HG03159 (cell line): ENCODE data around the gene NHSL1.

ENCODE experiments used
- ATAC-seq: cut with Tn5 transposase; IDR thresholded peaks from one replicate; pipeline ENCODE4 v1.9.1; 2021; ENCODE audit warnings: mild to moderate bottlenecking, moderate library complexity; ENCODE audit not compliant: unreplicated experiment

Gene NHSL1

DNA sequence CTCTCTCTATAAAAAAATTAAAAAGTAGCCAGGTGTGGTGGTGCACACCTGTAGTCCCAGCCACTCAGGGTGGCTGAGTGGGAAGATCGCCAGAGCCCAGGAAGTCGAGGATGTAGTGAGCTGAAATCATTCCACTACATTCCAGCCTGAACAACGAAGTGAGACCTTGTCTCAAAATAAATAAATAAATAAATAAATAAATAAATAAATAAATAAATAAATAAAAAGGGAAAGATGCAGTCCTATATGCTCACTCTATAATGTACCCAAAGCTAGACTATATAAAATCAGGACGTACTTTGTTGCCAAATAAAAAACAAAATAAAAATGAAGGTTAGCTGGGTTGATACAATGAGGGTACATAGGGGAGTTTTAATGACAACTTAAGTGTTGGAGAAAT is 26.1 kb upstream of the NHSL1 start:
- no peak for ATAC-seq

DNA sequence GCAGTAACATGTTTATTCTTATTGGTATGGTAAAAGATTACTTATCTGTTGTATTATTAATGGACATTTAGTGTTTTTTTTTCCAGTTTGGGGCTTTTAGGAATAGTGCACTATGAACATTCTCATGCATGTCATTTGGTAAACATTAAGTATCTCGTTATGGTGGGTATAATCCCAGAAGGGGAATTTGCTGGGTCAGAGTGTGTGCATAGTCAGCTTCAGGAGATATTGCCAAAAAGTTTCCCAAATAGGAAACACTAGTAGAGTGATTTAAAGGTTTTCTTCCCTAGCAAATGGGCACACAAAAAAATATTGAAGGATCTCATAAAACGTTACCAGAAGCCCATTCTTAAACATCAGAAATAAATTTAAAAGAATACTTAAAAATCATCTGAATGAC is 25.2 kb upstream of the NHSL1 start:
- no peak for ATAC-seq

DNA sequence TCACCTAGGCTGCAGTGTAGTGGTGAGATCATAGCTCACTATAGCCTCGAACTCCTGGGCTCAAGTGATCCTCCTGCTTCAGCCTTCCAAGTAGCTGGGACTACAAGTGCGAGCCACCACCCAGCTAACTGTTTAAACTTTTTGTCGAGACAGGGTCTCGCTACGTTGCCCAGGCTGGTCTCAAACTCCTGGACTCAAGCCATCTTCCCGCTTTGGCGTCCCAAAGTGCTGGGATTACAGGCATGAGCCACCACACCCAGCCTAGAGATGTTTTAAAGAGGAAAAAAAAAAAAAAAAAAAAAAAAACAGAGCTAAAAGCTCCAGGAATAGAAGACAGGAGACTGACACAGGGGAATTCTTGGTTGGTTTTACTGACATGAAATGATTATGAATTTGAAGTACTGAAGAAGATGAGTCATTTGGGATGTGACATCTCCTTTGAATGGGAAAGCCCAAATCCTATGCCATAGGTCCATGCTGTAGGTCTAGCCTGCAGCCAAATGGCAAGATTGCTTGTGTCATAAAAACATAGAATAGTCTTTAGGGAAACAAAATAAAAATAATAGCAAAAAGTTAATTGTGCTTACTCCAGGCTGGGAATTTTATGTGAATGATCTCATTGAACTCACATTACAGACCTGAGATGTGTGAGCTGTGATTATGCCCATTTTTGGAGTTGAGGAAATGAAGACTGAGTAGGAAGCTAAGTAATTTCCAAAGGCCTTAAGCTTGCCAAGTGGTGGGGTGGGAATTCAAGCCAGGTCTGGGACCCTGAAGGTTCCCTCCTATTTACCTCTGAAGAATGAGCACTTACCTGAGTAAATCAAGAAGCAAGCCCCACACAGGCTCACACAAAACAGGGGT is 24.3 kb upstream of the NHSL1 start:
- ATAC-seq: no peak

DNA sequence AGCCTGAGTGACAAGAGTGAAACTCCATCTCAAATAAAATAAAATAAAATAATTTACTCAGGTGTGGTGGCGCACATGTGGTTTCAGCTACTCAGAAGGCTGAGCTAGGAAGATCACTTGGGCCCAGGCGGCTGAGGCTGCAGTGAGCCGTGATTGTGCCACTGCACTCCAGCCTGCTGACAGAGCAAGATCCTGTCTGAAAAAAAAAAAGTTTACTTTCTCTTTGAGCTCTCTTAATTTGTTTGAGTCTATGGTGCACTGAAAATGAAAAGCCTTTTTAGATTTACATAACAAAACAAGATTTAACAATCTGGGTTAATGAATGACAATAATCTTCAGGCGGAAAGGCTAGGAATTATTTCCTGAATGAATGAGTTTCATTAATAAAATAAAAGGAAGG is 23.3 kb upstream of the NHSL1 start:
- ATAC-seq: no peak

DNA sequence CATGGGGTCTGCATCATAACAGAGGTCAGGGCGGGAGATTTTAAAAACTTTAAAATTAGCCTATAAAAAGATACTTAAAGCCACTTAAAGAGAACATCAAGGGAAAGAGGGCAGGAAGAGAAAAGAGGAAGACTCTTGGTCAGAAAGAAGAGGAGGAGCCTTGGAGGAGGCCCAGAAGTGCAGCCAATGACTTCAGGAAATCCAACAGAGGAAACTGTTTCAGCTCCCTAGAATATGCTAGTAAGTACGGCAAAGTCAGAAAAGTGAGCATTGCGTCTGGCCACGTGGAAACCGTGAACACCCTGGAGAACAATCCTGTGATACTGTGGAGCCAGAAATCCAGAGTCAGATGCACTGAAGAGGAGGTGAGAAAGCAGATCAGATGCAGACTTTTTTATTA is 22.5 kb upstream of the NHSL1 start:
- ATAC-seq: no peak

DNA sequence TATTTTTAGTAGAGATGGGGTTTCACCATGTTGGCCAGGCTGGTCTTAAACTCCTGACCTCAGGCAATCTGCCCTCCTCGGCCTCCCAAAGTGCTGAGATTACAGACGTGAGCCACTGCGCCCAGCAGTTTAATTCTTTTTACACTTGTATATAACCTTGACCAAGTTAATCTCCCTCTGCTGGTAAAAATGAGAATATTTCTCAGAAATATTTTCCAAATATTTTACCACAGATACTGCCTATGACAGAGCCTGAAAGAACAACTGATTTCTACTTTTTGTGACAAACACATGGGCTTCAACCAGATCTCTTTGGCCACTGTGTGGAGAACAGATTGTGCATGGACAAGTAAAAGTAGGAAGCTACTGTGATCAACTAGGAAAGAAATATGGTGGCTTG is 21.2 kb upstream of the NHSL1 start:
- ATAC-seq: no peak

DNA sequence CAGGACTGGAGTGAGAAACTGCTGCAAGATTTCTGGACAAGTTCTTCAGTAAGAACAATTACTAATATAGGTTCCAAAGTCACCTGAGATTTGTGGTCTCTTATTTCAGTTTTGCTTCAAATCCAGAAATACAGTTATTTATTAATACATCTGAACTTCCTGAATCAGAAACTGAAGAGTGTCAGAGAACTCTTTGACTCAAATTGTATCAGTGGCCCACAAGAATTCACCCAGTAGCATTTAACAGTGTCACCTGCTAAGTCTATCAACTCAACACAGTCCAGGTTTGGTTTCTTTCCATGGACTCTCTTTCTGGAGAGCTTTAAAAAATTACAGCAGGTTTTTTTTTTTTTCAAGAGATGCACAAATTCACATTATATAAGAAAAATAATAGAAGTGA is 18.8 kb upstream of the NHSL1 start:
- ATAC-seq: peak; percentile 43

DNA sequence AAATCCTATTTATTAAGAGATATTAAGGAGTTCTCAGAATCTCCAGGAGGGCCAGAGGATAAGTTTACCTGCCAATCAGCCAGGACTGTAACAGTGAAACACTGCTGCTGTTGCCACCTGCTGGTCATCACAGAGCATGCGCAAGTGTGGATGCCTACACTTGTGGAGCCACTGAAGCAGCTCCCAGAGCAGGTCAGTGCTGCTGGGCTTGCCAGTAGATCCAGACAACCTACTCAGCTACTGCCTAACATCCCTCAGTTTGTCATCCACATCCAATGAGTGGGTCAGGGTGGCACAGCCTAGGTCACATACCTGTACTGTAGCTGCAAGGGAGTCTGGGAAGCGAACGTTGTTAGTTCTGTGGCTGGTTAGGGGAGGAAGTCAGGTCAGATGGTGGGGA is 18.3 kb upstream of the NHSL1 start:
- ATAC-seq: peak; percentile 86

DNA sequence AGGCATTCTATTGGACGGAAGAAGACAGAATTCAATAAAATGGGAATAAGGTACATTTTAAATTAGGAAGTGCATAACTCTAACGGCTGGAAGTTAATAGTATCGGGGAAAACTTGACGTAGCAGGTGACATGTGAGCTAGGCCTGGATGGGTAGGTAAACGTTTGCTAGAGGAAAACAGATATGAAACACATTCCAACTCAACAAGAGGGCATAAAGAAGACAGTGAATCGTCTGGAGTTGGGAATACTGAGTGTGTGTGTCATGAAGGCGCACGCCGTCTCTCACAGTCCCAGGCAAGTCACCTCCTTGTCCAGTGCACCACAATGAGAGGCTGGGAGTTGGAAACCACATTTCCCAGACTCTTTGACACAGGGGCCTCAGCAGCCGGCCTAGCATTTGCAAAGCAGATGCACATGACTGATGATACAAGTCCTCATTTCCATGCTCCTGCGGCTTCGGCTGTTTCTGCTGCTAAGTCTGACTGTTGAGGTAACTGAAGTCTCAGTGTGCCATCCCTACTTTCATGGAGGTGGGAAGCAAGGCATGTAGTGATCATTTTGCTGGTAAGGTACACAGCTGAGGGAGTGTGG is 16.5 kb upstream of the NHSL1 start:
- no peak for ATAC-seq

DNA sequence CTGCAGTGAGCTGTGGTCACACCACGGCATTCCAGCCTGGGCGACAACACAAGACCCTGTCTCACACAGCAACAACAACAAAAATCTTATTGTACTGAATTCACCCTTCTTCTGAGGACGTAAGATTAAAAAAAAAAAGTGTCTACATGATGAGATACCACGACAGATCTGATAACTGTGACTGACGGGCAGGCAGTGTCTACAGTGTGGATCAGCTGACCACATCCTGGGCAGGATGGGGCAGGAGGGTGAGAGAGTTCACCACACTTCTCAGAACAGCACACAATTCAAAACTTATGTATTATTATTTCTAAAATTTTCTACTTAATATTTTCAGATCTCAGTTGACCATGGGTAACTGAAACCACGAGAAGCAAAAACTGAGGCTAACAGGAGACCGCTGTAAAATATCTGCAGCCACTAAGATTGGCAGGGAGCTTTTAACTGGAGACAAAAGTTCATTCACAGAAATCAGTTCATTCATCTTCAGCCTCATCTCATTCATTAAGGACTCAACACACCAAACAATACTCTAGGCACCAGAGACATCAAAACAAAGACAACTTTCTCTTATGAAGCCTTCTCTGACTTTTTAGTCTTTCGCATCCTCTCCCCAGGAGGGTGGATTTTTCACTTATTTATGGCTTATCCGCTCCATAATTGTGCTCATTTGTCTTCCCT is 15.7 kb upstream of the NHSL1 start:
- no peak for ATAC-seq

DNA sequence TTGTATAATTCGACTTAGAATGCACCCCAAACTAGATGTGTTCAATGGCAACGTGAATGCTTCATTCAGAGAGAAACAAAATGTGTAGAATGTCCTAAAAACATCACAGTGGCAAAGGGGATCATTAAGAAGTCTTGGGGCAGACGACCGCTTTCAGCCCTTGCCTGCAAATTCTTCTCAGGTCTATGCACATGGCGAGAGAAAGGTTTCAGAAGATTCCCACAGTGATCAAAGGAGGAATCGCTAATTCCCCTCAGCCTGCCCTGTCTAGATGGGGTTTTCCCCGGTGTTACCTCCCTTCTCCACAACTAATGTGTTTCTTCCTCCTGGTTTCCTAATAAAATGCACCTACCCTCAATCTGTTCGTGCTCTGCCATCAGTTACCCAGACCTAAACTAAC is 13.3 kb upstream of the NHSL1 start:
- no peak for ATAC-seq

DNA sequence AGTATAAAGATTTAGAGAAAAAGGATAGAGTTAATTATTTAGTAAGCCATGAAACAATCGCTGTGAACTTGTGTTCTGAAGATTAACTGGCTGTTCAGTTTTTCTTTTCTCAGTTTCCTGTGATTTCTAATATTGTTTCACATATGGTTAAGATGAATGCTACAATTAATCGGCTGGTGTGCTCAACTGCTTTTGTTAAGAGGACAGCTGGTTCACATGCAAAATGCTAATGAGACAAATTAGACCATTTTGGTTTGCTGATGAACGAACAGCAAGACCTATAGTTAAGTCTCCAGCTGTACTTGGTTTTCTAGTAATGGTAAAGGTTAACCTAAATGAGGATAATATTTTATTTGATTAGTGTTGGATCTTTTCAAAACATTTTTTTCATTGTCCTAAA is 10.8 kb upstream of the NHSL1 start:
- ATAC-seq: no peak

DNA sequence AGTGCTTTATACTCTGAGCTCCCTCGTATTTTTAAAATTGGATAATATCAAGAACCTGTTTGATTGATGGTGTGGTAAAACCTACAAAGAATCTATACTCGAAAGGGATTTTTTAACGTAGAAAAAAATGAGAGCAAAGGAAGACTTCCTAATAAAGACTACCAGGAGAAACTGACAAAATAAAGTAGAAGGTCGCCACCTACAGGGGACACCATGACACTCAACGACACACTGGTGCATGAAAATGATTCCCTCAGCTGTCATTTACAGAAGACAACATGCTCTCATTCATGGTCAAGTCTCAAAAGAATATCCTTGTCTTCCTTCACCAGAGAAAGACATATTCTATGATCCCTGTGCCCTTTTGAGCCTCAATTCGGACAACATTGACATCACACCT is 10.1 kb upstream of the NHSL1 start:
- no peak for ATAC-seq

DNA sequence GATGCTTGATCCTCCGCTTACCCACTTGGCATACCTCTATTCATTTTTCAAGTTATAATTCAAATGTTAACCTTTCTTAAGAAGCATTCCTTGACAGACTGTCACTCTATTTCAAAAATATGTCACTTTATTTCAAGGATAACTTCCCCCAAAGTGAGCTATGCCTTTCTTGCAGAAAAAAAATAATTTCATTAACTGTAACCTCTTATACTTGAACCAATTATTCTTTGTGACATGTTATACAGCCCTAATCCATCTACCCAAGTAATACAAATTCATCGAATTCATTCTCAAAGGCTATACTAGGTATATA is 9.3 kb upstream of the NHSL1 start:
- ATAC-seq: no peak

DNA sequence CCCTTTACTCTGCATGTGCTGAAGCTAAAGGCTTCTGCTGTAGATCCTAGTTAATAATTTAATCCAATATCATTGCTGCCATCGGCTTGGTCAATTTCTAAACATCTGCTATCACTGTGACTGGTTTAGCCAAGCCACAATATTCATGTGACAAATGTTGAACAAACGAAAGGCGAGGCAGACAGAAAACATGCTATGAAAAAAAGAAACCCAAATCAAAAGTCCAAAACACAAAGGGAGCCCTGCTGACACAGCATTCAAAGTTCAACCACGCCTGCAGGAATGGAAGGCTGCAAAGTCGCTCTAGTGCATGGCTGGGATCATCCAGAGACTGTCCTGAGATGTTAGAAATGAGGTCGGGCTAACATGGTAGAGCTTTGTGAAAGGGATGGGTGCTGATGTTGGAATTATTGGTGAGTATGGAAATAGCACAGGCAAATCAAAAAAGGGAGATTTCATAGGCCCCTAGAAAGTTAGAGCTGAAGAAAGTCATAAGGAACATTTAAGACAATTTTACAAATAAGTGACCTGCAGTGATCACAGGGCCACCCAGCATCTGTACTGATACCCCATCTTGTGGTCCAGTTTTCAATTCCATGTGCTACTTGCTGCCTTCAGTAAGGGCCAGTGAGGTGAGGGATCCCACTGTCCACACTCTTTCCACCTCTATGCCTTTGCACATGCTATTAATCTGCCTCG is 8.8 kb upstream of the NHSL1 start:
- no peak for ATAC-seq

DNA sequence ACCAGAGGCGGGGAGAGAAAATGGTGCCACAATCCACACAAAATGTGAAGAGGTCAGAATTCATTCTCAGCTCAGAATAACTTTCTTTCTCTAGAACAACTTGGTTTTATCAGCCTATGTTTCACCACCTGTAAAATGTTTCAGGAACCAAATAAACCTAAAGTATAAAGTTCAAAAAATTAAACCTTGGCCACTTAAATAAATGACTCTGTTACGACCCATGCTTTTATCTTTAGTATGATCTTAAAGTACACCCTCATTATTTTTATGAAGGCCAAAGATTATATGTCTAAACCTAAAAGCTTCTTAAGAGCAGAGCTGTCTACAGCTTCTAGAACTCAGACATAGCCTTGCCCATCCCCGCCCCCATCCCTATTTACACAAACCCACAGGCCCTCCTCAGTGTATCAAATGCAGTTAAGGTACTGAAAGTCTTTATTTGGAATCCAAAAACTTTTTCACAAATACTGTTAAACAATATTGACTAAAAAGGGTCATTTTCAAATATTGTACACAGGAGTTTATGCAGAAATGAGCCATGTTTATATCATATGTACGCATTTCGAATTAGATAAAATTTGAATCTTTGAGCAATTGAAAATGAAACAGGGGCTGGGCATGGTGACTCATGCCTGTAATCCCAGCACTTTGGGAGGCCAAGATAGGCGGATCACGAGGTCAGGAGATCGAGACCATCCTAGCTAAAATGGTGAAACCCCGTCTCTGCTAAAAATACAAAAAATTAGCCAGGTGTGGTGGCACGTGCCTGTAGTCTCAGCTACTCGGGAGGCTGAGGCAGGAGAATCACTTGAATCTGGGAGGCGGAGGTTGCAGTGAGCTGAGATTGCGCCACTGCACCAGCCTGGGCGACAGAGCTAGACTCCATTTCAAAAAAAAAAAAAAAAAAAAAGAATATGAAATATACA is 5.7 kb upstream of the NHSL1 start:
- ATAC-seq: no peak

DNA sequence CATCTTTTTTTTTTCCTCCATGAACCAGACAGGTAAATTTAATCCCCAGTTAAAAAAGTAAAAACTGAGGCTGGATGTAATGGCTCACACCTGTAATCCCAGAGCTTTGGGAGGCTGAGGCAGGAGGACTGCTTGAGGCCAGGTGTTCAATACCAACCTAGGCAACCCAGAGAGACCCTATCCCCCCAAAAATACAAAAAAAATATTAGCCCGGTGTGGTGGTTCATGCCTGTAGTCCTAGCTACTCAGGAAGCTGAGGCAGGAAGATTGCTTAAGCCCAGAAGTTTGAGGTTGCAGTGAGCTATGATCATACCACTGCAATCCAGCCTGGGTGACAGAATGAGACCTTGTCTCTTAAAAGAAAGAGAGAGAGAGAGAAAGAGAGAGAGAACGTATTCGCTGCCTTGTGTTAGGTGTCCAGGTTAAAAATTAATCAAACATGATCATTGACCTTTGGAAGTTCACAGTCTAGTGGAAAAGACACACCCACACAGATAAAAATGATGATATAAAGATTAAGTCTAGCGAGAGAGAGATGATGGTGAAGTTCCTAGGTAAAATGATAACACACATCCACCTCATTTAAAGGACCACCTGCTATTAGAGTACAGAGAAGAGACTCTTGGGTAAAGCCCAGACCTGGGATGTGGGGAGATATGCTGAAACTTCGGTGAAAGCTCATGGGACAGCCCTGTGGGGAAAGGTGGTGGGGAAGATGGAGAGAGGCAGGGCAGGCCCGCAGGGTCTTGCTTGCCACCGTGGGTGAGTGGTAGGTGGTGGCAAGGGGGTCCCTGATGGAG is 4.8 kb upstream of the NHSL1 start:
- no peak for ATAC-seq

DNA sequence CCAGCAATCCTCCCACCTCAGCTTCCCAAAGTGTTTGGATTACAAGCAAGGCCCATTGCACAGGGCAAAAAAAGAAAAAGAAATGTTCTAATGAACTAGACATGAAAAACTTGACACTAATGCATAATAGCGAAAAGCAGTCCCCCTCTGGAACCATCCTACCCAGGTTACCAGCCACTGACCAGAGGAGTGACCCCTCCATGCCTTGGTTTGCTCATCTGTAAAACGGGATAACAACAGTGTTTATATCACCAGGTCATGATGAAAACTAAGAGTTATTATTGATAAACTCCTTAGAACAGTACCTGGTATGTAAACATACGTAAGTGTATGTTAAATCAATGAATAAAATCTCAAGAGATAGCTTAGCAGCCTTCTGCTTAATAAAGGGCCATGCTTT is 3.3 kb upstream of the NHSL1 start:
- no peak for ATAC-seq

DNA sequence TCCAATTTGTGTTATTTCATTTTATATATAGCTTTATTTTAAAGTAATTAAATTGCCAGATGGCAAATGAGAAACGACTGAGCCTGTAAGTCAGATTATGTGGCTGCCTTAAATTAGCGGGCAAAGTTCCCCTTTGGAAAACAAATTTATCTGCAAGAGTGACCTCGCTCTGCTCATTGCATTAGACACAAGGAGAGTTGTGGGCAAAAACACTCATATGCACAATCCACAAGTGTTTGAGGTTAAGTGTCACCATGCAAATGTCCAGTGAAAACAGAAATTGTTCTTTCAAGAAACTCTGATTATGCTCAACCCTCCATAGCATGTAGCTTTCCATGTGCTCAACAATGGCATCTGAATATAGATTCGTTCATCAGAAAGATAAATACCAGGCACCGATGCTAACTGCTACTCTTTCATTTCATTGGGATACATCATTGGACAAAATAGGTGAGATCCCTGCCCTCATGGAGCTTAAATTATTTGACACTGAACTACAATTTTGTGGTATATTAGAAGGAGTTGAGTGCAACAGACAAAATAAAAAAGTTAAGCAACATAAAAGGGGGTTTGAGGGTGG is 1.7 kb upstream of the NHSL1 start:
- ATAC-seq: no peak
